HepG2 (cell line): ENCODE measurements around the gene CDT1. TPM values are rescaled to one million over a fixed set of nuclear protein-coding genes. Genes with fewer than 3 reads are reported as not detected.

Experiments
- DMAP1 ChIP-seq: IDR thresholded peaks from 2 replicates; pipeline ENCODE4 v1.6.1; 2016
- KAT8 ChIP-seq: IDR thresholded peaks from 2 replicates; pipeline ENCODE4 v1.6.1; 2016; ENCODE audit warnings: missing genetic modification reagents, missing compliant biosample characterization
- MLLT10 ChIP-seq: sonication (generic); formaldehyde crosslinking; IDR thresholded peaks from 2 replicates; pipeline ENCODE4 v1.4.0; 2020; ENCODE audit warnings: missing genetic modification reagents
- PCBP2 ChIP-seq: fragments of 200-400 bp; formaldehyde crosslinking; optimal IDR thresholded peaks from 2 replicates; pipeline ENCODE3; 2018; ENCODE audit warnings: low read length, low read depth; ENCODE audit not compliant: poor library complexity, severe bottlenecking
- SATB2 ChIP-seq: sonication (generic); formaldehyde crosslinking; IDR thresholded peaks from 2 replicates; pipeline ENCODE4 v1.5.0; 2020; ENCODE audit warnings: missing genetic modification reagents
- SYNCRIP ChIP-seq: fragments of 200-400 bp; formaldehyde crosslinking; IDR thresholded peaks from 2 replicates; pipeline ENCODE4 v1.6.1; 2018; ENCODE audit warnings: mild to moderate bottlenecking, low read depth, low read length; ENCODE audit not compliant: insufficient read depth
- ZBTB3 ChIP-seq: sonication (generic); formaldehyde crosslinking; IDR thresholded peaks from 2 replicates; pipeline ENCODE4 v1.4.0; 2020; ENCODE audit warnings: low read depth, mild to moderate bottlenecking, moderate library complexity, missing genetic modification reagents, borderline replicate concordance
- ZEB1 ChIP-seq: IDR thresholded peaks from 2 replicates; pipeline ENCODE4 v1.6.1; 2012; ENCODE audit warnings: mild to moderate bottlenecking, low read depth, inconsistent platforms; ENCODE audit not compliant: insufficient replicate concordance
- ZFP41 ChIP-seq: sonication (generic); formaldehyde crosslinking; IDR thresholded peaks from 2 replicates; pipeline ENCODE4 v1.4.0; 2020; ENCODE audit warnings: mild to moderate bottlenecking, missing genetic modification reagents, borderline replicate concordance
- ZFP90 ChIP-seq: sonication (generic); formaldehyde crosslinking; IDR thresholded peaks from 2 replicates; pipeline ENCODE4 v1.8.0; 2022; ENCODE audit warnings: missing genetic modification reagents, mild to moderate bottlenecking, inconsistent platforms, borderline replicate concordance
- ZNF143 ChIP-seq: sonication (generic); formaldehyde crosslinking; IDR thresholded peaks from 2 replicates; pipeline ENCODE4 v1.4.0; 2020; ENCODE audit warnings: missing genetic modification reagents
- ZNF335 ChIP-seq: sonication (generic); formaldehyde crosslinking; IDR thresholded peaks from 2 replicates; pipeline ENCODE4 v1.4.0; 2020; ENCODE audit warnings: missing genetic modification reagents
- ZNF7 ChIP-seq: IDR thresholded peaks from 2 replicates; pipeline ENCODE4 v1.6.1; 2016; ENCODE audit warnings: missing biosample characterization, missing genetic modification reagents
- ZNF724P ChIP-seq: sonication (generic); formaldehyde crosslinking; IDR thresholded peaks from 2 replicates; pipeline ENCODE4 v1.8.0; 2022; ENCODE audit warnings: missing genetic modification reagents, borderline replicate concordance
- polyA plus RNA-seq, 8 experiments: library from polyadenylated mRNA; depleted of rRNA in 3 of 8; stranded (reverse) in 7 of 8; unstranded in 1 of 8; fragments of >200 nt; fragmentation: Illumina TruSeq in 4 of 8; extraction: Trizol in 4 of 8; gene quantifications; 2 replicates each; pipeline versions ENCODE4 v1.2.1 to v1.2.3, GENCODE V29; 2011 to 2016; ENCODE audit warnings: low read depth in 4 of 8, missing spikeins in 1 of 8, mixed read lengths in 1 of 8; ENCODE audit not compliant: insufficient read depth in 1 of 8
- total RNA-seq, 5 experiments: library from RNA; depleted of rRNA; stranded (reverse); fragments of >200 nt; fragmentation: Illumina TruSeq; extraction: Trizol; gene quantifications; 2 replicates each; pipeline ENCODE4 v1.2.3, GENCODE V29; 2016; ENCODE audit warnings: low read depth in 1 of 5
- TF ChIP-seq, protein P1 (sequence below): sonication (generic); formaldehyde crosslinking; conservative IDR thresholded peaks from 2 replicates; pipeline ENCODE4 v1.4.0; 2020; ENCODE audit warnings: mild to moderate bottlenecking, missing genetic modification reagents, moderate library complexity
- TF ChIP-seq, protein P2 (sequence below): sonication (generic); formaldehyde crosslinking; IDR thresholded peaks from 2 replicates; pipeline ENCODE4 v1.4.0; 2020; ENCODE audit warnings: low read depth, missing genetic modification reagents
- TF ChIP-seq, protein P3 (sequence below): sonication (generic); formaldehyde crosslinking; IDR thresholded peaks from 2 replicates; pipeline ENCODE4 v1.8.0; 2022; ENCODE audit warnings: mild to moderate bottlenecking, missing genetic modification reagents
- TF ChIP-seq, protein P4 (sequence below): sonication (generic); formaldehyde crosslinking; IDR thresholded peaks from 2 replicates; pipeline ENCODE4 v1.9.0; 2021; ENCODE audit warnings: missing genetic modification reagents, mild to moderate bottlenecking, borderline replicate concordance
- TF ChIP-seq, protein P5 (sequence below): sonication (generic); formaldehyde crosslinking; conservative IDR thresholded peaks from 2 replicates; pipeline ENCODE4 v1.4.0; 2020; ENCODE audit warnings: missing genetic modification reagents

The CDT1 gene
- total and polyA plus RNA-seq, 2 of the 13 experiments (the other 11 are each of a cell fraction or from before 2014, with no cell fraction given) = 23.1 to 23.8 TPM

DNA sequence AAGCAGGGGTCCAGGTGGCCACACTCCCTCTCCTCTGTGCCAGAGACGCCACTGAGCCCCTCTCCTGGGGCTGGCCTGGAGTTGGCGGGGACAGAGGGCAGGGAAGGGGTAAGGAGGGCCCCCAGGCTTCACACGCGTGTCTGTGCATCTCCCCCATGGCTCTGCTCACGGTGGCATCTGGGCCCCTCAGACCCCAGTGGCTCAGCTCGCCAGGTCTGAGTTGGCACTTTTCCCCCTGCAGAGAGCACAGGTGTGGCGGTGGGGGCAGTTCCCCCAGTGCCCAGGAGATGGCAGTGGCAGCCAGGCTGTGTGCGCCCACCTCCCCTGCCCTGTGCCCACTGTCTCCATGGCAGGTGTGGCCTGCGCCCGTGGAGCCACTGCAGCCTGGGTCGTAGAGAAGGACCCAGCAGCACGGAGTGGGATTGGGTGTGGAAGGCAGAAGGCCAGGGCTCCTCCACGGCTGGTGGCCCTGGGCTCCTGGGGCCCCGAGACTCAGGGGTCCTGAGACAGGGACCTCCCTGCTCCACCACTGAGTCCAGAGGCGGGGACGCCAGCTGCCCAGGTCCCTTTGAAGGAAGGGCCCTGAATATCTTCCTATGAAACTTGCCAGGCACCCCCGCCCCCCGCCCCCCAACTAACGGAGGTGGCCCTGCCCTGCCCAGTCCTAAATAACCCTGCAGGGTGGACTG, 12.5 kb downstream of the CDT1 start (continued):
- TF ChIP-seq SYNCRIP (no peak), ZNF7 (CRISPR knock-in tag) (no peak), ZBTB3 (CRISPR knock-in tag) (no peak), ZFP41 (no peak), ZNF143 (CRISPR knock-in tag) (0 out of 2 replicates have a peak, but pooled peaks have one; percentile 16), ZEB1 (no peak), PCBP2 (no peak), ZNF335 (no peak), SATB2 (CRISPR knock-in tag) (no peak), DMAP1 (no peak), ZNF724P (no peak), KAT8 (CRISPR knock-in tag) (no peak), ZFP90 (peak; percentile 76; the same call in 1 of the 2 replicates), MLLT10 (CRISPR knock-in tag) (no peak)
- TF ChIP-seq, protein P1, sequence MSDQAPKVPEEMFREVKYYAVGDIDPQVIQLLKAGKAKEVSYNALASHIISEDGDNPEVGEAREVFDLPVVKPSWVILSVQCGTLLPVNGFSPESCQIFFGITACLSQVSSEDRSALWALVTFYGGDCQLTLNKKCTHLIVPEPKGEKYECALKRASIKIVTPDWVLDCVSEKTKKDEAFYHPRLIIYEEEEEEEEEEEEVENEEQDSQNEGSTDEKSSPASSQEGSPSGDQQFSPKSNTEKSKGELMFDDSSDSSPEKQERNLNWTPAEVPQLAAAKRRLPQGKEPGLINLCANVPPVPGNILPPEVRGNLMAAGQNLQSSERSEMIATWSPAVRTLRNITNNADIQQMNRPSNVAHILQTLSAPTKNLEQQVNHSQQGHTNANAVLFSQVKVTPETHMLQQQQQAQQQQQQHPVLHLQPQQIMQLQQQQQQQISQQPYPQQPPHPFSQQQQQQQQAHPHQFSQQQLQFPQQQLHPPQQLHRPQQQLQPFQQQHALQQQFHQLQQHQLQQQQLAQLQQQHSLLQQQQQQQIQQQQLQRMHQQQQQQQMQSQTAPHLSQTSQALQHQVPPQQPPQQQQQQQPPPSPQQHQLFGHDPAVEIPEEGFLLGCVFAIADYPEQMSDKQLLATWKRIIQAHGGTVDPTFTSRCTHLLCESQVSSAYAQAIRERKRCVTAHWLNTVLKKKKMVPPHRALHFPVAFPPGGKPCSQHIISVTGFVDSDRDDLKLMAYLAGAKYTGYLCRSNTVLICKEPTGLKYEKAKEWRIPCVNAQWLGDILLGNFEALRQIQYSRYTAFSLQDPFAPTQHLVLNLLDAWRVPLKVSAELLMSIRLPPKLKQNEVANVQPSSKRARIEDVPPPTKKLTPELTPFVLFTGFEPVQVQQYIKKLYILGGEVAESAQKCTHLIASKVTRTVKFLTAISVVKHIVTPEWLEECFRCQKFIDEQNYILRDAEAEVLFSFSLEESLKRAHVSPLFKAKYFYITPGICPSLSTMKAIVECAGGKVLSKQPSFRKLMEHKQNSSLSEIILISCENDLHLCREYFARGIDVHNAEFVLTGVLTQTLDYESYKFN (CRISPR knock-in tag) = no peak
- TF ChIP-seq, protein P2, sequence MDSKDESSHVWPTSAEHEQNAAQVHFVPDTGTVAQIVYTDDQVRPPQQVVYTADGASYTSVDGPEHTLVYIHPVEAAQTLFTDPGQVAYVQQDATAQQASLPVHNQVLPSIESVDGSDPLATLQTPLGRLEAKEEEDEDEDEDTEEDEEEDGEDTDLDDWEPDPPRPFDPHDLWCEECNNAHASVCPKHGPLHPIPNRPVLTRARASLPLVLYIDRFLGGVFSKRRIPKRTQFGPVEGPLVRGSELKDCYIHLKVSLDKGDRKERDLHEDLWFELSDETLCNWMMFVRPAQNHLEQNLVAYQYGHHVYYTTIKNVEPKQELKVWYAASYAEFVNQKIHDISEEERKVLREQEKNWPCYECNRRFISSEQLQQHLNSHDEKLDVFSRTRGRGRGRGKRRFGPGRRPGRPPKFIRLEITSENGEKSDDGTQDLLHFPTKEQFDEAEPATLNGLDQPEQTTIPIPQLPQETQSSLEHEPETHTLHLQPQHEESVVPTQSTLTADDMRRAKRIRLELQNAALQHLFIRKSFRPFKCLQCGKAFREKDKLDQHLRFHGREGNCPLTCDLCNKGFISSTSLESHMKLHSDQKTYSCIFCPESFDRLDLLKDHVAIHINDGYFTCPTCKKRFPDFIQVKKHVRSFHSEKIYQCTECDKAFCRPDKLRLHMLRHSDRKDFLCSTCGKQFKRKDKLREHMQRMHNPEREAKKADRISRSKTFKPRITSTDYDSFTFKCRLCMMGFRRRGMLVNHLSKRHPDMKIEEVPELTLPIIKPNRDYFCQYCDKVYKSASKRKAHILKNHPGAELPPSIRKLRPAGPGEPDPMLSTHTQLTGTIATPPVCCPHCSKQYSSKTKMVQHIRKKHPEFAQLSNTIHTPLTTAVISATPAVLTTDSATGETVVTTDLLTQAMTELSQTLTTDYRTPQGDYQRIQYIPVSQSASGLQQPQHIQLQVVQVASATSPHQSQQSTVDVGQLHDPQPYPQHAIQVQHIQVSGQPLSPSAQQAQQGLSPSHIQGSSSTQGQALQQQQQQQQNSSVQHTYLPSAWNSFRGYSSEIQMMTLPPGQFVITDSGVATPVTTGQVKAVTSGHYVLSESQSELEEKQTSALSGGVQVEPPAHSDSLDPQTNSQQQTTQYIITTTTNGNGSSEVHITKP = no peak
- TF ChIP-seq, protein P3, sequence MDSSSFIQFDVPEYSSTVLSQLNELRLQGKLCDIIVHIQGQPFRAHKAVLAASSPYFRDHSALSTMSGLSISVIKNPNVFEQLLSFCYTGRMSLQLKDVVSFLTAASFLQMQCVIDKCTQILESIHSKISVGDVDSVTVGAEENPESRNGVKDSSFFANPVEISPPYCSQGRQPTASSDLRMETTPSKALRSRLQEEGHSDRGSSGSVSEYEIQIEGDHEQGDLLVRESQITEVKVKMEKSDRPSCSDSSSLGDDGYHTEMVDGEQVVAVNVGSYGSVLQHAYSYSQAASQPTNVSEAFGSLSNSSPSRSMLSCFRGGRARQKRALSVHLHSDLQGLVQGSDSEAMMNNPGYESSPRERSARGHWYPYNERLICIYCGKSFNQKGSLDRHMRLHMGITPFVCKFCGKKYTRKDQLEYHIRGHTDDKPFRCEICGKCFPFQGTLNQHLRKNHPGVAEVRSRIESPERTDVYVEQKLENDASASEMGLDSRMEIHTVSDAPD (CRISPR knock-in tag) = peak; percentile 51; the same call in 1 of the 2 replicates
- TF ChIP-seq, protein P4, sequence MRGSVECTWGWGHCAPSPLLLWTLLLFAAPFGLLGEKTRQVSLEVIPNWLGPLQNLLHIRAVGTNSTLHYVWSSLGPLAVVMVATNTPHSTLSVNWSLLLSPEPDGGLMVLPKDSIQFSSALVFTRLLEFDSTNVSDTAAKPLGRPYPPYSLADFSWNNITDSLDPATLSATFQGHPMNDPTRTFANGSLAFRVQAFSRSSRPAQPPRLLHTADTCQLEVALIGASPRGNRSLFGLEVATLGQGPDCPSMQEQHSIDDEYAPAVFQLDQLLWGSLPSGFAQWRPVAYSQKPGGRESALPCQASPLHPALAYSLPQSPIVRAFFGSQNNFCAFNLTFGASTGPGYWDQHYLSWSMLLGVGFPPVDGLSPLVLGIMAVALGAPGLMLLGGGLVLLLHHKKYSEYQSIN = no peak
- TF ChIP-seq, protein P5, sequence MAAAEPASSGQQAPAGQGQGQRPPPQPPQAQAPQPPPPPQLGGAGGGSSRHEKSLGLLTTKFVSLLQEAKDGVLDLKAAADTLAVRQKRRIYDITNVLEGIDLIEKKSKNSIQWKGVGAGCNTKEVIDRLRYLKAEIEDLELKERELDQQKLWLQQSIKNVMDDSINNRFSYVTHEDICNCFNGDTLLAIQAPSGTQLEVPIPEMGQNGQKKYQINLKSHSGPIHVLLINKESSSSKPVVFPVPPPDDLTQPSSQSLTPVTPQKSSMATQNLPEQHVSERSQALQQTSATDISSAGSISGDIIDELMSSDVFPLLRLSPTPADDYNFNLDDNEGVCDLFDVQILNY (CRISPR knock-in tag) = no peak
